HG03432 (cell line): Measurements from ENCODE around the gene FTCDNL1.

Experiments
- ATAC-seq: cut with Tn5 transposase; IDR thresholded peaks from one replicate; pipeline ENCODE4 v1.9.1; 2021; ENCODE audit warnings: mild to moderate bottlenecking, moderate library complexity; ENCODE audit not compliant: unreplicated experiment

Gene FTCDNL1

DNA sequence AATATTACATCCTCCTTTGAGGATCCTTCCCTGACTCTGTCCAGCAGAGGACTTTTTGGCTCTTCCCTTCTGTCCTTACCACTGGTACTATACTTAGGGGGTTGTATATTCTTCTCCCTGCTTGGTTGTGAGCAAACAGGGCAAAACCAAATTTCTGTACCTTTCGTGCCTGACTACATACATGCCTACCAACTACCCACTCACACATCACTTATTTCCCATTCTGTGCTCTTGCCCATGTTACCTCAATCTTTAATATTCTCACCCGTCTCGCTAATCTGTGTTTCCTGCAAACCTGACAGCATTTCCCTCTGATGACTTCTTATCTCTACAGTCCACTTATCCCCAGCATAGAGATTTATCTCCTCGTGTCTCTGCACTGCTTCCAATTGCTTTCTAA is 58.6 kb downstream of the FTCDNL1 start:
- no peak for ATAC-seq

GRCh38 chr2:199791326-199791725 is 59.7 kb downstream of the FTCDNL1 start:
- ATAC-seq, result no peak

GRCh38 chr2:199784512-199784911 is 66.5 kb downstream of the FTCDNL1 start:
- ATAC-seq, result peak; percentile 91

DNA sequence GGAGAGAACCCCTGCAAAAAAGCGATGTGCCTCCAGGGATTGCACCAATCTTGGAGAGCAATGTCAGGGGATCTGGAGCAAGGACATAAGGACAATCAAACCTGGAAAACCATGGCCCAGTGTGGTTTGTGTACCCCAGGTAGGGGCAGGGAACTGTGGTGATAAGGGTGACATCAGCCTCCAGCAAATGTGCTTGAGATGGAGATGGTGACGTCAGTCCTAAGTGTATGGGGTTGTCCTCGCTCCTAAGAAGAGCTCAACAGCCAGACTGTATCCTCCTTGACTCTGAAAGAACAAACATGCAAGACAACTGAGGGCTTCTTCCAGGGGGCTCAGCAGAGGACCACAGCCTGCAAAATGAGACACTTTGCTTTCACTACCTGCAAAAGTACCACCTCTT is 71.4 kb downstream of the FTCDNL1 start:
- no peak for ATAC-seq

- ATAC-seq, result no peak
Measured at GRCh38 chr2:199778655-199779054, 72.3 kb downstream of the FTCDNL1 start.

DNA sequence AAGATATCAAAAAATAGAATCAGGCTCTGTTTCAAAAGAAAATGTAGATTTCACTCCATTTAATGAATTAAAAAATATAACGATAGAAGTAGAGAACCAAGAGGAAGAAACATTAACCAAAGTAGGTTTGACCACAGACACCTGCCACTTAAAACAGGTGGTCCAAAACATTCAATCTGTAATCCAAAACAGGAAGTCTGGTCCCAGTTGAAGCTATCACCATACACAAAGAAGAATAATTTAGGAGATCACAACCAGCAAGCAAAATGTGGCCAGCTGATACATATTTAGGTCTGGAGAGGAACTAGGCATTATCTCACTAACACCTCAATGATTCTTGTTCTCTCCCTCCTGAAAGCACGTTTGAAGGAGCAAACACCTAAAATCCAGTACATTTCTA is 73.1 kb downstream of the FTCDNL1 start:
- no peak for ATAC-seq

- ATAC-seq, result no peak
Measured at GRCh38 chr2:199777315-199777714, 73.7 kb downstream of the FTCDNL1 start.

DNA sequence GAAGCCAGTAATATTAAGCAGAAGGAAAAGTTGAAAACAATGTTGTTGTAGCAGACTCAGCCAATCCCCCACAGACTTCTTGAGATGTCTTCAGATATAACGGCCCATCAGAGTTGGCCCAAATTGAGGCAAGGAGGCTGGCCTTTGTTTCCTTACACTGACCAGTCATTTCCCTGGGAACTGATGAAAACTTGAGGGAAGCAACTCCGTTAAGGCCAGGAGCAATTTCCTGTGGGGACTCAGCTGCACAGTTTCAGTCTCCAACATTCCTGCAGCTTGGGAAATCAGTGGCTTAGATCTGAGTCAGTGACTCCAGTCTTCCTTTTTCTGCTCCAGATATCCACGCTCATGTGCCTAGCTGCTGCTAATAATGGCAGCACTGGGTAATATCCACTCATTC is 75.7 kb downstream of the FTCDNL1 start:
- no peak for ATAC-seq

DNA sequence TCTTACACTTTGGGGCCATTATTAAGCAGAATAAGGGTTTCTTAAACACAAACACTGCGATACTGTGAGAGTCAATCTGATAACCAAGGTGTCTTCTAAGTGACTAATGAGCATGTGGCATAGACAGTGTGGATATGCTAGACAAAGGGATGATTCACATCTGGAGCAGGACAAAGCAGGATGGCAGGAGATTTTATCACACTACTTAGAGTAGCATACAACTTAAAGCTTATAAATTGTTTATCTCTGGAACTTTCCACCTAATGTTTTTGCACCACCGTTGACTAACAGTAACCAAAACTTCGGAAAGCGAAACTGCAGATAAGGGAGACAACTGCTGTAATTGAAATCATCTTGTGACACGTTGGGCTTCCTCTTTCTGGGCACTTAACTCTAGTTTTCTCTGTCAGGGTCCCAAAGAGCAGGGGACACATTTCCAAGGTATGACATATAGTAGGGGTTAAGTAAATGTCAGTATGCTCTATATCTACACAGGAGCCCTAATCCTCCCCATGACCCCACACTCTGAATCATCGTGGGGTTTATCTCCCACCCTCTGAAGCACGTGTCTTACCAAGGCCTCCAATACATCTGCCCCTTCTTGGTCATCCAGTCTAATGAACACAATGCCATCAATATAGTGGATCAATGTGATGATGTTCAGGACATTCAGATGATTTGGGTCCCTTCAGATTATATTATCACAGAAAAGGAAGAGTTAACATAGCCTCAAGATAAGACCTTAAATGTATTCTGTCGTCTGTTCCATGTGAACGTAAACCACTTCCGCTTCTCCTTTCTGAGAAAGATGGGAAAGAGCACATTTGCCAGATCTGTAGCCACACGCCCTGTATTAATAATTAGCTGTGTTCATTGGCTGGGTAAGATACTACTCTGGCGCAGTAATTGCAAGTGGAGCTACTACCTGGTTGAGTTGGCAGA is 78.7 kb downstream of the FTCDNL1 start:
- peak; percentile 64 for ATAC-seq

DNA sequence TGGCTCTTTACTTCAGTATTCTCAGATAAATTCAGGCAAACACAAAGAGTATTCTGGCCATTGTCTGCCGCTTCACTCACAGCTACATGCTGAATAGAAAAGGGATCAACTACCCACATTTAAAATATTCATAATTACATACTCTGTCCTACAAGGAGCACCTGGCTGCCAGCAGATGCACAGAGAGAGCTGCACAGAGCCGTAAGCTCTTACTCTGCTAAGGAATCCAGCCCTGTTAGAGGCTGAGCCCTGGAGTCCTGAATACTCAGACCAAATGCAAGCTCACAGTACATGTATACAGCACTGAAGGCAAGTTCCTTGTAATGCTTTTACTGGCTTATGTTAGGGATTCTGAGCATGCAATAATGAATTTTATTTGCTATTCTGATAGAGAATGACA is 80.3 kb downstream of the FTCDNL1 start:
- no peak for ATAC-seq

DNA sequence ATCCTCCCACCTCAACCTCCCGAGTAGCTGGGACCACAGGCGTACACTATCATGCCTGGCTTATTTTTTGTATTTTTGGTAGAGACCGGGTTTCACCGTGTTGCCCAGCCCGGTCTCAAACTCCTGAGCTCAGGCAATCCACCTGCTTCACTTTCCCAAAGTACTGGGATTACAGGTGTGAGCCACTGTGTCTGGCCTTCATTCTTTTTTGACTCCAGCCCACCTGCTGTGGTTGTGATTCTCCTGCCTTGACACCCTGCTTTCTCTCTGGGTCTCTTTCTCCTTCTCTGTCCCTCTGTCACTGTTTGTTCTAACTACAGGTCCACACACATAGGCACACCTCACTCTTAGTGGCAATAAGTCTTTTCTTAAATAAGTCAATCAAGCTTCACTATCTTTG is 85.3 kb downstream of the FTCDNL1 start:
- ATAC-seq, result no peak

- no peak for ATAC-seq
Measured at GRCh38 chr2:199764273-199764800, 86.7 kb downstream of the FTCDNL1 start.

- ATAC-seq, result no peak
Measured at GRCh38 chr2:199762963-199763362, 88.0 kb downstream of the FTCDNL1 start.

DNA sequence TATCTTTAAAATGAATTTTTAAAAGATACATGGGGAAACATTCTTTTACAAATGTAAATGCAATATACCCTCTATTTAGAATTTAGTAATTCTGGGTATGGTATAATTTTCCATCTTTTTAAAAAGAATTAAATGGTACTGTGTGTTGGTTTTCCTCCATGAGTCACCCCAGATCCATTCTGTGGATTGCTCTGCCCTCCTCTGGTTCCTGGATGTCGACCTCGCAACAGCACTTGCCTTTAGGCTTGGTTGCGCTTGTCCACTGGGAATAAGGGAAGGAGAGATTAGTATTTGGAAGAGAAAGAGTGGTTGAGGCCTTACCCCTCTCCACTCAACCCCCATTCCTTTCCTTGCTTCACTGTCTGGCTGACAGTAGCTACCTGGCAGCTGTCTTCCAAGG is 90.4 kb downstream of the FTCDNL1 start:
- no peak for ATAC-seq

DNA sequence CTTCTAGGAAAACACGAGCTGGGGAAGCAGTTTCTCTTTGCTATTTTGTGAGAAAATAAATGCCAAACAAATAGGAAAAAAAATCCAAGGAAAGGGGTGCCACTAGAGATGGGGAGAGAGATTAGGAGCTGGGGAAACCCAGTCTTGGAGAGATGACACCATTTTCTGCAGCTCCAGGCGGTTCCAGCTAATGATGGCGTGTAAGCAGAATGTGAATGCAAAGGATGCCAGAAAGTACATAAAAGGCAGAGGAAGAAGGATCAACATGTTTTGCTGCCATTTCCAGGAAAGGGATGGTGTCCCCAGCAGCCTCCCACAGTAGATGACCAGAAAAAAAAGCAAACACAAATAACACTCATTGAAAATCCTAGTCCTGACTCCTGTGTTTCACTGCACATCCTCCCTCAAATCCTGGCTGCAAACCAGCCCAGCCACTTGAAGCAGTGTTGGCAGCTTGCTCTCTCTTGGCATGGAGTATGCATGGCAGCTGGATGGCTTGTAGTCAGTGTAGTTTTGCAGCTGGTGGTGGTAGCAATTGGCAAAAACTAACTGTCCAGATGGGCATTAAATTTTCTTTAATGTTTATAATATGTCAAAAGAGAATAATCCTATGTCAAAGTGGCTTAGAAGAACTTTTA is 93.6 kb downstream of the FTCDNL1 start:
- ATAC-seq, result no peak

- no peak for ATAC-seq
Measured at GRCh38 chr2:199756743-199757142, 94.2 kb downstream of the FTCDNL1 start.

GRCh38 chr2:199756211-199756610 is 94.8 kb downstream of the FTCDNL1 start:
- ATAC-seq, result no peak

GRCh38 chr2:199754766-199755165 is 96.2 kb downstream of the FTCDNL1 start:
- ATAC-seq, result no peak

- ATAC-seq, result no peak
Measured at GRCh38 chr2:199751492-199752120, 99.4 kb downstream of the FTCDNL1 start.

- no peak for ATAC-seq
Measured at GRCh38 chr2:199749571-199749970, 101.4 kb downstream of the FTCDNL1 start.

GRCh38 chr2:199744724-199745123 is 106.3 kb downstream of the FTCDNL1 start:
- no peak for ATAC-seq

DNA sequence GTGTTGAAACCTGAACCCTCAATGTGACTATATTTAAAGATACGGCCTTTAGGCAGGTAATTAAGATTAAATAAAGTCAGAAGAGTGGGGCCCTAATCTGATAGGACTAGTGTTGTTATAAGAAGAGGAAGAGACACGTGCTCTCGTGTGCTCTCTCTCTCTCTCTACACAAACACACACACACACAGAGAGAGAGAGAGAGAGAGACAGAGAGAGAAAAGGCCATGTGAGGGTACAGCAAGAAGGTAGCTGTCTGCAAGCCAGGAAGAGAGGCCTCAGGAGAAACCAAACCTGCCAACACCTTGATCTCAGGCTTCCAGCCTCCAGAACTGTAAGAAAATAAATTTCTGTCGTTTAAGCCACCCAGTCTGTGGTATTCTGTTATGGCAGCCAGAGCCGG is 106.7 kb downstream of the FTCDNL1 start:
- no peak for ATAC-seq
